ENCODE results near the gene AP4B1. TPM values are rescaled to one million over a fixed set of nuclear protein-coding genes. Genes with fewer than 3 reads are reported as not detected.

Gene AP4B1
- 103 and 194 TPM in 2 replicates for total RNA-seq (2011; cell fraction: chromatin; rRNA removed; ENCODE audit: low replicate concordance)
- total RNA-seq (2011; cell fraction: nucleolus; rRNA removed): 47.9 and 67.8 TPM in 2 replicates
- 93.6 and 108 TPM in 2 replicates for total RNA-seq (2011; cell fraction: nucleoplasm; rRNA removed)
- total RNA-seq (2014; rRNA removed) (15.8 and 20.2 TPM in 2 replicates), total RNA-seq (2014; rRNA removed; fragmentation: Illumina TruSeq; extraction: Trizol) (24.6 and 30.4 TPM in 2 replicates), total RNA-seq (2015; rRNA removed; fragmentation: Illumina TruSeq; extraction: Trizol) (21.2 and 21.7 TPM in 2 replicates), total RNA-seq (2021) (22.2 and 23.8 TPM in 2 replicates), polyA plus RNA-seq (2011; rRNA removed) (36.5 and 37.3 TPM in 2 replicates), polyA plus RNA-seq (2014; fragmentation: Illumina TruSeq; extraction: Trizol) (26.7 and 28.5 TPM in 2 replicates), polyA plus RNA-seq (2014; fragmentation: Nextera tagmentation; extraction: Ambion mirVana) (10 to 100 TPM; 21.9 to 28.2 TPM), polyA plus RNA-seq (2014; rRNA removed) (26.1 and 32.0 TPM in 2 replicates), polyA minus RNA-seq (2011; rRNA and poly(A)+ RNA removed) (47.9 and 53.5 TPM in 2 replicates), Bru-seq, nascent RNA (percentile 86 among the genes with signal in this experiment), BruChase-seq, experiment 1, labeled RNA remaining after a 2-hour chase (percentile 83 among the genes with signal in this experiment), BruChase-seq, experiment 2, labeled RNA remaining after a 6-hour chase (percentile 86 among the genes with signal in this experiment)
- polyA plus RNA-seq (2011; cell fraction: cytosol; rRNA removed): 11.8 and 29.3 TPM in 2 replicates
- polyA plus RNA-seq (2011; cell fraction: nucleus; rRNA removed): 66.6 and 88.6 TPM in 2 replicates
- 19.7 and 20.1 TPM in 2 replicates for polyA plus RNA-seq (2012)
- polyA minus RNA-seq (2011; cell fraction: cytosol; rRNA and poly(A)+ RNA removed): 15.7 and 16.8 TPM in 2 replicates
- 24.4 and 47.7 TPM in 2 replicates for polyA minus RNA-seq (2011; cell fraction: nucleus; rRNA and poly(A)+ RNA removed)
- long read RNA-seq, experiment 1, transcript AP4B1-201 (11 exons, 2,742 nt): minor isoform, 10 of 108 reads
- long read RNA-seq, experiment 1, transcript AP4B1-204 (10 exons, 2,818 nt): major isoform, 40 of 108 reads
- long read RNA-seq, experiment 1, partial matches to known transcripts: 37 of 108 reads
- long read RNA-seq, experiment 1, other reads (novel, unspliced or antisense): 19 of 108 reads
- long read RNA-seq, experiment 2, transcript AP4B1-204 (10 exons, 2,818 nt): major isoform, 9 of 21 reads
- long read RNA-seq, experiment 2, partial matches to known transcripts: 4 of 21 reads
- long read RNA-seq, experiment 2, other reads (novel, unspliced or antisense): 6 of 21 reads
- long read RNA-seq, experiment 3, transcript AP4B1-204 (10 exons, 2,818 nt): major isoform, 21 of 31 reads
- long read RNA-seq, experiment 3, partial matches to known transcripts: 2 of 31 reads
- long read RNA-seq, experiment 3, other reads (novel, unspliced or antisense): 6 of 31 reads

GRCh38 chr1:113904674-113905434 lies at the start of gene AP4B1, which contains the start of gene DCLRE1B:
AP4B1 (minus strand) TSS chr1:113904799; CDS start chr1:113904717, 82 bp downstream.
DCLRE1B (plus strand) TSS chr1:113905326; CDS start chr1:113905587, 261 bp downstream.
- Histone ChIP-seq H3K27ac (ENCODE audit: extremely low read depth, low read depth, low read length) (peak within 1 kb of the TSS; percentile 93), H3K36me3 (ENCODE audit: control insufficient read depth, insufficient read depth, low read length) (peaks cover 56% of the 10 kb centered on the region), H3K9me3 (replicated peaks; ENCODE audit: control insufficient read depth, insufficient read depth, low read depth, low read length) (no peaks in the 10 kb centered on the region), H3K27me3 (ENCODE audit: control insufficient read depth in 2 of 2, insufficient read depth in 2 of 2, low read length in 2 of 2) (no peaks in the 10 kb centered on the region), H2AFZ (ENCODE audit: low read depth, low read length) (peak within 1 kb of the TSS; percentile 99), H3K9me1 (ENCODE audit: control insufficient read depth, insufficient read depth, low read length) (no peaks in the 10 kb centered on the region), H3K79me2 (ENCODE audit: control insufficient read depth, insufficient read depth, low read length) (peaks cover 48% of the 10 kb centered on the region), H3K4me3 (peak within 1 kb of the TSS; percentile 65), H3K4me1 (replicated peaks in 1 of 2; ENCODE audit: control insufficient read depth in 2 of 2, insufficient read depth in 2 of 2, low read length in 2 of 2) (peaks cover 10 to 19% of the 10 kb centered on the region in 2 experiments; a peak in 4 of 5 replicates), H3K9ac (ENCODE audit: insufficient read depth in 1 of 2, low read depth in 2 of 2, low read length in 2 of 2) (peak within 1 kb of the TSS; percentile 90 to 99), H4K20me1 (replicated peaks; ENCODE audit: control insufficient read depth, insufficient read depth, low read length) (no peaks in the 10 kb centered on the region), H3K4me2 (ENCODE audit: insufficient read depth, low read length) (peak within 1 kb of the TSS; percentile 100)
- ChIA-PET CTCF (ENCODE audit: low intra/inter-chr PET ratio) (interaction anchor here (0.5 to 3.7 kb wide), 7 partner anchors 67 to 765 kb away, joined by 3 to 23 read pairs (median 3); no protein-coding TSS in a partner anchor), POLR2A (interaction anchor here (0.7 to 3.8 kb wide), 10 partner anchors 9 to 93 kb away, joined by 3 to 64 read pairs (median 8); partner anchors contain the start of genes HIPK1 and RSBN1)
- FAIRE-seq (peak; percentile 98), DNase-seq (ENCODE audit: extremely low read depth in 1 of 4, low spot score in 3 of 4) (peak; percentile 96 to 100 (median 97)), ATAC-seq (peak; percentile 95)
- intact Hi-C loops (cut with micrococcal nuclease): loop anchor here (1.0 kb wide), 4 partner anchors 24 to 146 kb away; partner anchors contain the start of genes HIPK1 and PHTF1
- in situ Hi-C loops (cut with MboI): no loop called here
- BruUV-seq (replicated peaks): no TSS peak
- under 1% methylated on average over 67 of the region's 67 CpGs for WGBS (ENCODE audit: insufficient coverage, low coverage, missing lambda C conversion rate)
- no peak for TF ChIP-seq ZNF445 (CRISPR knock-in tag; IDR thresholded peaks at IDR 0.05; ENCODE audit: low read depth)
- peak; percentile 90 for TF ChIP-seq TOE1 (IDR thresholded peaks at IDR 0.05; ENCODE audit: borderline replicate concordance)
- TF ChIP-seq TOE1 (CRISPR knock-in tag; IDR thresholded peaks at IDR 0.05; ENCODE audit: borderline replicate concordance, low read depth): no peak
- TF ChIP-seq MBD2 (IDR thresholded peaks at IDR 0.05; ENCODE audit: borderline replicate concordance, low read depth): peak; percentile 39; the same call in 1 of the 2 replicates
- peak; percentile 49 for TF ChIP-seq ZNF316 (IDR thresholded peaks at IDR 0.05)
- TF ChIP-seq RB1 (IDR thresholded peaks at IDR 0.05; ENCODE audit: low read depth): peak; percentile 100
- TF ChIP-seq NR4A1 (CRISPR knock-in tag; IDR thresholded peaks at IDR 0.05): no peak
- peak; percentile 5; the same call in 1 of the 2 replicates for TF ChIP-seq NR4A1 (tag; IDR thresholded peaks at IDR 0.05)
- 0 out of 2 replicates have a peak, but pooled peaks have one; percentile 46 for TF ChIP-seq SMARCE1 (IDR thresholded peaks at IDR 0.05)
- no peak for TF ChIP-seq TSHZ1 (CRISPR knock-in tag; IDR thresholded peaks at IDR 0.05)
- TF ChIP-seq TAF15 (IDR thresholded peaks at IDR 0.05; ENCODE audit: low read depth, low read length): no peak
- peak; percentile 80 for TF ChIP-seq EP300 (IDR thresholded peaks at IDR 0.05; ENCODE audit: low read length)
- TF ChIP-seq GATA2 (CRISPR knock-in tag; IDR thresholded peaks at IDR 0.05): no peak
- TF ChIP-seq NFIC (IDR thresholded peaks at IDR 0.05): peak; percentile 54

Measured in K562 (cell line).